Parathyroid adenoma (tissue), 2 donors: Measurements from ENCODE around the gene NBEAL2.

ENCODE experiments used
- H2AFZ ChIP-seq: fragments of 300-600 bp; sonication (generic); one replicate; pipeline ENCODE4 v1.7.0; 2017; ENCODE audit warnings: antibody characterized with exemption, mild to moderate bottlenecking
- H3K27ac ChIP-seq: fragments of 300-600 bp; sonication (generic); one replicate; pipeline ENCODE4 v1.7.0; 2017
- H3K27me3 ChIP-seq: fragments of 300-600 bp; sonication (generic); one replicate; pipeline ENCODE4 v1.7.0; 2017; ENCODE audit warnings: low read length; ENCODE audit not compliant: control insufficient read depth, insufficient read depth
- H3K36me3 ChIP-seq: fragments of 300-600 bp; sonication (generic); one replicate; pipeline ENCODE4 v1.7.0; 2017; ENCODE audit warnings: low read length; ENCODE audit not compliant: control insufficient read depth, insufficient read depth
- H3K4me1 ChIP-seq: fragments of 300-600 bp; sonication (generic); one replicate; pipeline ENCODE4 v1.7.0; 2017; ENCODE audit warnings: control low read depth
- H3K4me2 ChIP-seq: fragments of 300-600 bp; sonication (generic); one replicate; pipeline ENCODE4 v1.7.0; 2017; ENCODE audit warnings: low read length
- H3K4me3 ChIP-seq: fragments of 300-600 bp; sonication (generic); one replicate; pipeline ENCODE4 v1.7.0; 2017; ENCODE audit warnings: low read depth, low read length
- H3K79me2 ChIP-seq: fragments of 300-600 bp; sonication (generic); one replicate; pipeline ENCODE4 v1.7.0; 2017; ENCODE audit warnings: control low read depth
- H3K9ac ChIP-seq: fragments of 300-600 bp; sonication (generic); one replicate; pipeline ENCODE4 v1.7.0; 2017; ENCODE audit warnings: mild to moderate bottlenecking
- H3K9me3 ChIP-seq: fragments of 300-600 bp; sonication (generic); one replicate; pipeline ENCODE4 v1.7.0; 2017; ENCODE audit warnings: low read length; ENCODE audit not compliant: control insufficient read depth
- CTCF ChIP-seq: fragments of 300-600 bp; sonication (generic); IDR thresholded peaks from one replicate; pipeline ENCODE4 v1.7.0; 2017; ENCODE audit warnings: antibody characterized with exemption, mild to moderate bottlenecking
- donor health status: primary hyperparathyroidism.

The NBEAL2 gene

GRCh38 chr3:46977811-46978195, 1.7 kb upstream of the NBEAL2 start:
- H2AFZ ChIP-seq, result no peak overlapping the region
- H3K9ac ChIP-seq, result no peak overlapping the region
- no peak for TF ChIP-seq CTCF
- peak overlapping the region; percentile 9 for H3K27ac ChIP-seq
- peaks cover 28% of the 10 kb centered on the region for H3K79me2 ChIP-seq
- H3K4me2 ChIP-seq, result no peak overlapping the region
- no peaks in the 10 kb centered on the region for H3K27me3 ChIP-seq
- H3K36me3 ChIP-seq, result no peaks in the 10 kb centered on the region
- peaks cover 18% of the 10 kb centered on the region for H3K4me1 ChIP-seq
- H3K4me3 ChIP-seq, result no peak overlapping the region
- no peaks in the 10 kb centered on the region for H3K9me3 ChIP-seq

- Histone ChIP-seq H3K4me3 (no peak overlapping the region), H3K9me3 (no peaks in the 10 kb centered on the region), H3K27ac (no peak overlapping the region), H3K27me3 (no peaks in the 10 kb centered on the region), H3K36me3 (no peaks in the 10 kb centered on the region), H2AFZ (no peak overlapping the region), H3K4me2 (no peak overlapping the region), H3K79me2 (peaks cover 26% of the 10 kb centered on the region), H3K4me1 (peaks cover 18% of the 10 kb centered on the region), H3K9ac (no peak overlapping the region)
- TF ChIP-seq CTCF, result no peak
Measured at GRCh38 chr3:46978381-46978780, 1.1 kb upstream of the NBEAL2 start.

GRCh38 chr3:46979958-46980497, 562 bp downstream of the NBEAL2 start:
- peaks cover 16% of the 10 kb centered on the region for H3K4me1 ChIP-seq

DNA sequence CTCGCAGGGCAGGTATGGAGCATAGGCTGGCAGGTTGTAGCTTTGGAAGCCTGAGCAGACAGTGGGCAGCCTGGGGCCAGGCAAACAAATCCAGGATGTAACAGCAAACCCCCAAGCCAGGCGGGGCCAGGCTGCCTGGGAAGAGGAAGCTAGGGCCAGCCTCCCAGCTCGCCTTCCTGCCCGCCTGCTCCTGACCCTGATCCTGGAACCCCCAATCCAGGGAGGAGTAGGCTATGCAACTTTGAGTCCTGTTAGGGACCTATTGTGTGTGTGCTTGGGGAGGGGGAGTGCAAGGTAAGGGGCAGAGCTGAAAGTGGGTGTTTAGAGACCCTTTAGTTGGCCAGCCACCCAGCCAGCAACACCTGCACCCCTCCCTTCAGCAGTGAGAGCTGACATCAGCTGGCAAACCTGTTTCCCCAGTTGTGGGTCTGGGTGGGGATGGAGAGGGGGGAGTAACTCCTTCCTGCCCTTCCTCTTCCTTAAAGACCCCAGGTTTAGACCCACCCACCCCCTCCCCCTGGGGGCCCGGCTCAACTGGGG, 2.5 kb downstream of the NBEAL2 start:
- Histone ChIP-seq H3K9ac (no peak overlapping the region), H3K4me3 (no peak overlapping the region), H3K36me3 (no peaks in the 10 kb centered on the region), H3K4me1 (peaks cover 14% of the 10 kb centered on the region), H3K27ac (peak overlapping the region; percentile 39), H2AFZ (no peak overlapping the region), H3K9me3 (no peaks in the 10 kb centered on the region), H3K79me2 (no peaks in the 10 kb centered on the region), H3K4me2 (peak overlapping the region; percentile 11), H3K27me3 (no peaks in the 10 kb centered on the region)
- TF ChIP-seq CTCF, result no peak

More at GRCh38 chr3:46979958-46980497, 562 bp downstream of the NBEAL2 start:
- peak overlapping the region; percentile 68 for H3K4me3 ChIP-seq
- TF ChIP-seq CTCF, result no peak
- peaks cover 13% of the 10 kb centered on the region for H3K79me2 ChIP-seq
- H3K27me3 ChIP-seq, result no peaks in the 10 kb centered on the region
- peak overlapping the region; percentile 66 for H2AFZ ChIP-seq
- no peaks in the 10 kb centered on the region for H3K9me3 ChIP-seq
- H3K4me2 ChIP-seq, result peak overlapping the region; percentile 91
- no peaks in the 10 kb centered on the region for H3K36me3 ChIP-seq
- H3K9ac ChIP-seq, result no peak overlapping the region
- H3K27ac ChIP-seq, result no peak overlapping the region

- no peaks in the 10 kb centered on the region for H3K27me3 ChIP-seq
- H2AFZ ChIP-seq, result no peak overlapping the region
- no peak overlapping the region for H3K9ac ChIP-seq
- peaks cover 12% of the 10 kb centered on the region for H3K4me1 ChIP-seq
- no peak for TF ChIP-seq CTCF
- H3K27ac ChIP-seq, result no peak overlapping the region
- H3K4me2 ChIP-seq, result no peak overlapping the region
- no peaks in the 10 kb centered on the region for H3K79me2 ChIP-seq
- no peaks in the 10 kb centered on the region for H3K36me3 ChIP-seq
- H3K4me3 ChIP-seq, result no peak overlapping the region
- H3K9me3 ChIP-seq, result no peaks in the 10 kb centered on the region
Measured at GRCh38 chr3:46982546-46982945, 3.1 kb downstream of the NBEAL2 start.
